Measurements from ENCODE around the gene C2orf92. TPM values are rescaled to one million over a fixed set of nuclear protein-coding genes. Genes with fewer than 3 reads are reported as not detected.

The C2orf92 gene
- total RNA-seq, 1 donor from 2014 or later: 11.0 TPM

DNA sequence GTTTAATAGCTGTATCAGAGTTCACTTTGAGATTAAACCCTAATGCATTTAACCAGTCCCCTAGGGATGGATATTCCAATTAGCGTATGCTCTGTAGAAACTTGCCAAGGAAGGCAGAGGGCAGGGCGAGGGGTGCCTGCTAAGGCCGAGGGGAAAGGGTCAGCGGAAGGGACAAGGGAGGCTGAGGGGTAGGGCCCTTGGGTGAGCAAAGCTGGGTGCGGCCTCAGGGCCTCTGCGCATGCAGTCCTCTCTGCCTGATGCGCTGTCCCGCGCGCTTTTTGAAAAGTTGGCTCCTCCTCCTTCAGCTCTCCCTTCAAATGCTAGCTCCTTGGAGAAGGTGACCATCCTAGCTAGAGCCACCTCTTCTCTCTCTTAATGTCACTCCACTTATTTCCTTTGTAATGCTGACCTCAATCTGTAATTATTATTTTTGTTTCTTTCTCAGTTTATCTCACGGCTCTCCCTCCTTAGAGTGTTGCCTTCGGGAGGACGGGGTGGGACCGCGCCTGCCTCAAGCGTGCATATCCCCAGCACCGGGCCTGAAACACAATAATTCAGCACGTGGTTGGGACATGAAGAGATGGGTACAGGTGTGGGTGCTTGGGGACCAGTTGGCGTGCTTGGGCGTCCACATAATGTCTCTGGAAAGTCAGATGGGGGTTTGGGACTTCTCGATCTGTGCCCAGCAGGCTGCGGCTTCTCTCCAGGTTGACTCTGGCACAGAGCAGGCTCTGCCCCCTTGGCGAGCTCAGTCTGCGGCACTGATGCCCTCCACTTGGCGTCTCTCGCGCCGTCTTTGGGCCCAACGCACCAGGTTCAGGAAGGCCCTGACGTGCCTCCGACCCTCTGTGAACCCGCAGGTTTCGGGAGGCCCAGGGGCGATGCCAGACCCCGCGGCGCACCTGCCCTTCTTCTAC is 53.9 kb downstream of the C2orf92 start:
- no peaks in the 10 kb centered on the region for H3K27me3 ChIP-seq
- H3K9me3 ChIP-seq: no peaks in the 10 kb centered on the region
- no peak overlapping the region for H3K27ac ChIP-seq
- no peaks in the 10 kb centered on the region for H3K36me3 ChIP-seq
- intact Hi-C loops (cut with DNase I): no loop called here
- H3K4me3 ChIP-seq: no peak overlapping the region
- no peak for DNase-seq (ENCODE audit: extremely low spot score in 2 of 2)
- no peaks in the 10 kb centered on the region for H3K4me1 ChIP-seq
- TF ChIP-seq, protein P1, sequence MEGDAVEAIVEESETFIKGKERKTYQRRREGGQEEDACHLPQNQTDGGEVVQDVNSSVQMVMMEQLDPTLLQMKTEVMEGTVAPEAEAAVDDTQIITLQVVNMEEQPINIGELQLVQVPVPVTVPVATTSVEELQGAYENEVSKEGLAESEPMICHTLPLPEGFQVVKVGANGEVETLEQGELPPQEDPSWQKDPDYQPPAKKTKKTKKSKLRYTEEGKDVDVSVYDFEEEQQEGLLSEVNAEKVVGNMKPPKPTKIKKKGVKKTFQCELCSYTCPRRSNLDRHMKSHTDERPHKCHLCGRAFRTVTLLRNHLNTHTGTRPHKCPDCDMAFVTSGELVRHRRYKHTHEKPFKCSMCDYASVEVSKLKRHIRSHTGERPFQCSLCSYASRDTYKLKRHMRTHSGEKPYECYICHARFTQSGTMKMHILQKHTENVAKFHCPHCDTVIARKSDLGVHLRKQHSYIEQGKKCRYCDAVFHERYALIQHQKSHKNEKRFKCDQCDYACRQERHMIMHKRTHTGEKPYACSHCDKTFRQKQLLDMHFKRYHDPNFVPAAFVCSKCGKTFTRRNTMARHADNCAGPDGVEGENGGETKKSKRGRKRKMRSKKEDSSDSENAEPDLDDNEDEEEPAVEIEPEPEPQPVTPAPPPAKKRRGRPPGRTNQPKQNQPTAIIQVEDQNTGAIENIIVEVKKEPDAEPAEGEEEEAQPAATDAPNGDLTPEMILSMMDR (IDR thresholded peaks at IDR 0.05): no peak
- TF ChIP-seq POLR2A (IDR thresholded peaks at IDR 0.05) (no peak), POLR2AphosphoS5 (IDR thresholded peaks at IDR 0.05; ENCODE audit: insufficient read depth in 1 of 2, low read depth in 1 of 2) (no peak)

DNA sequence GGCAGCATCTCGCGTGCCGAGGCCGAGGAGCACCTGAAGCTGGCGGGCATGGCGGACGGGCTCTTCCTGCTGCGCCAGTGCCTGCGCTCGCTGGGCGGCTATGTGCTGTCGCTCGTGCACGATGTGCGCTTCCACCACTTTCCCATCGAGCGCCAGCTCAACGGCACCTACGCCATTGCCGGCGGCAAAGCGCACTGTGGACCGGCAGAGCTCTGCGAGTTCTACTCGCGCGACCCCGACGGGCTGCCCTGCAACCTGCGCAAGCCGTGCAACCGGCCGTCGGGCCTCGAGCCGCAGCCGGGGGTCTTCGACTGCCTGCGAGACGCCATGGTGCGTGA is 54.5 kb downstream of the C2orf92 start:
- no peak for DNase-seq (ENCODE audit: extremely low spot score in 2 of 2)
- TF ChIP-seq POLR2A (IDR thresholded peaks at IDR 0.05): no peak
- TF ChIP-seq POLR2AphosphoS5 (IDR thresholded peaks at IDR 0.05; ENCODE audit: insufficient read depth in 1 of 2, low read depth in 1 of 2): no peak
- TF ChIP-seq, protein P1 (IDR thresholded peaks at IDR 0.05): no peak
- no peak overlapping the region for H3K27ac ChIP-seq
- no peak overlapping the region for H3K4me3 ChIP-seq
- no peaks in the 10 kb centered on the region for H3K4me1 ChIP-seq
- no peaks in the 10 kb centered on the region for H3K27me3 ChIP-seq
- no peaks in the 10 kb centered on the region for H3K36me3 ChIP-seq
- intact Hi-C loops (cut with DNase I): no loop called here
- H3K9me3 ChIP-seq: no peaks in the 10 kb centered on the region

DNA sequence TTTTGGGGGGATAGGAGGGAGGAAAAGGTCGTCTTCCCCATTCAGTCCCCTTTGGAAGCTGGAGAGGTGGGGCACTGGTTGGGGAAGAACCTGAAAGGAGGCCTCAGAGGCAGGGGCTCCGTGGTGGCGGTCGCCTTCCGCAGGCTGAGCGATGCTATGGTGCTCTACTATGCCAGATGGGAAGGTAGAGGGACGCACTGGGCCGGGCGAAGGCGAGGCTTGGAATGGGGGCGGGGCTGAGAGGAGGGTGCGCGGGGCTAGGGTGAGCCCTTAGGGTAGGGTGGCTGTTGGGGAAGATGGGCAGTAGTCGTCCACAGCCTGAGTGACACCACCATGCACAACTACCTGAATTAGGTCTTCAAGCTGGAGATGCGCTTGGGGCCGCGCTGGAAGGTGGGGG is 55.0 kb downstream of the C2orf92 start:
- Histone ChIP-seq H3K9me3 (no peaks in the 10 kb centered on the region), H3K4me1 (no peaks in the 10 kb centered on the region), H3K36me3 (no peaks in the 10 kb centered on the region), H3K4me3 (no peak overlapping the region), H3K27ac (no peak overlapping the region), H3K27me3 (no peaks in the 10 kb centered on the region)
- intact Hi-C loops (cut with DNase I): no loop called here
- DNase-seq (ENCODE audit: extremely low spot score in 2 of 2): no peak
- TF ChIP-seq POLR2A (IDR thresholded peaks at IDR 0.05) (no peak), POLR2AphosphoS5 (IDR thresholded peaks at IDR 0.05; ENCODE audit: insufficient read depth in 1 of 2, low read depth in 1 of 2) (no peak)
- TF ChIP-seq, protein P1 (IDR thresholded peaks at IDR 0.05): no peak

DNA sequence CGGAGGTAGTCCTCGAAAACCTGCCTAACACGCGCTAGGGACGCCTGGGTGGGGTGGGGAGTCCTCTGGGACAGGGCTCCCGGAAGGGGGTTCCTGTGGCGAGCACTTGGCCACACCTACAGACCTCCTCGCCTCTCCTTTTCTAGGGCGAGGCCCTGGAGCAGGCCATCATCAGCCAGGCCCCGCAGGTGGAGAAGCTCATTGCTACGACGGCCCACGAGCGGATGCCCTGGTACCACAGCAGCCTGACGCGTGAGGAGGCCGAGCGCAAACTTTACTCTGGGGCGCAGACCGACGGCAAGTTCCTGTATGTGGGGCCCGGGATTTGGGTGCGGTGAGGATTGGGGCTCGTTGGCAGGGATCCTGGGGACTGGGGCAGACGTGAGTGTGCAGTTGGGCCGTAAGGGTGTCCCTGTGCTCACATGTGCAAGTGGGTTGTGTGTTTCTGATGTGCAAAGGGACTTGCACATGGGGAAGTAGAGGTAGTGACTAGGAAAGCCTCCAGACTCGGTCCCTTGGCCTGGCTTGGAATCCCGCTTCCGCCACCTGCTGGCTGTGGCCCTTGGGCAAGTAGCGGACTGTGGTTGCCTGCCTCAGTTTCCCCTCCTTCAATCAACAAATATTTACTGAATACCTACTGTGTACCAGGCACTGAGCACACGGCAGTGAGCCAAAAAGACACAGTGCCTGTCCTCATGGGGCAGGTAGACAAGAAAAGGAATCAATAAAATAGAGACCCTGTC is 55.6 kb downstream of the C2orf92 start:
- no peak overlapping the region for H3K4me3 ChIP-seq
- no peaks in the 10 kb centered on the region for H3K36me3 ChIP-seq
- intact Hi-C loops (cut with DNase I): no loop called here
- no peaks in the 10 kb centered on the region for H3K4me1 ChIP-seq
- H3K9me3 ChIP-seq: no peaks in the 10 kb centered on the region
- H3K27ac ChIP-seq: no peak overlapping the region
- DNase-seq (ENCODE audit: extremely low spot score in 2 of 2): no peak
- no peaks in the 10 kb centered on the region for H3K27me3 ChIP-seq
- TF ChIP-seq POLR2A (IDR thresholded peaks at IDR 0.05) (no peak), POLR2AphosphoS5 (IDR thresholded peaks at IDR 0.05; ENCODE audit: insufficient read depth in 1 of 2, low read depth in 1 of 2) (no peak)
- TF ChIP-seq, protein P1 (IDR thresholded peaks at IDR 0.05): no peak

Measured in vagina (tissue), 2 donors.